ENCODE results near the gene EIF3A.

DNA sequence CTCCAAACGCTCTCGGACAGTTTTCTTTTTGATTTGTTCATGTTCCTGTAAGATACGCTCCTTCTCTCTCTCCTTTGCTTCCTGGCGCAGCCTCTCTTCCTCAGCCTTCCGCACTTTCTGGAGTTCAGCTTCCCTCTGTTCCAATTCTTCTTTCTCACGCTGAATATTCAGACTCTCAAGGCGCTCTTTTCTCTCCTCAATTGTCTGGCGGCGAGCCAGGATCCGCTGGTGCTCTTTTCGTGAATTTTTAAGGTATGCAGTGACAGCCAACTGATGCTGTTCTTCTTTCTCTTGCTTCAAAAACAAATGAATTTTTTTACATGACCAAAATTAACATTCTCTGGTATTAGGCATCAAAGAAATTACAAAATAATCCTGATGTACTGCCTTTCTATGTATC lies 22.6 kb downstream of the EIF3A start:
- TF ChIP-seq, protein P1, sequence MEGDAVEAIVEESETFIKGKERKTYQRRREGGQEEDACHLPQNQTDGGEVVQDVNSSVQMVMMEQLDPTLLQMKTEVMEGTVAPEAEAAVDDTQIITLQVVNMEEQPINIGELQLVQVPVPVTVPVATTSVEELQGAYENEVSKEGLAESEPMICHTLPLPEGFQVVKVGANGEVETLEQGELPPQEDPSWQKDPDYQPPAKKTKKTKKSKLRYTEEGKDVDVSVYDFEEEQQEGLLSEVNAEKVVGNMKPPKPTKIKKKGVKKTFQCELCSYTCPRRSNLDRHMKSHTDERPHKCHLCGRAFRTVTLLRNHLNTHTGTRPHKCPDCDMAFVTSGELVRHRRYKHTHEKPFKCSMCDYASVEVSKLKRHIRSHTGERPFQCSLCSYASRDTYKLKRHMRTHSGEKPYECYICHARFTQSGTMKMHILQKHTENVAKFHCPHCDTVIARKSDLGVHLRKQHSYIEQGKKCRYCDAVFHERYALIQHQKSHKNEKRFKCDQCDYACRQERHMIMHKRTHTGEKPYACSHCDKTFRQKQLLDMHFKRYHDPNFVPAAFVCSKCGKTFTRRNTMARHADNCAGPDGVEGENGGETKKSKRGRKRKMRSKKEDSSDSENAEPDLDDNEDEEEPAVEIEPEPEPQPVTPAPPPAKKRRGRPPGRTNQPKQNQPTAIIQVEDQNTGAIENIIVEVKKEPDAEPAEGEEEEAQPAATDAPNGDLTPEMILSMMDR (IDR thresholded peaks at IDR 0.05; ENCODE audit: insufficient read depth, low read depth, low read length) = no peak
- TF ChIP-seq EZH2 (IDR thresholded peaks at IDR 0.05; ENCODE audit: insufficient read depth, low read length) = no peak

Data from astrocyte (in vitro differentiated cells and primary cell).